OCI-M2 (cell line): Measurements from ENCODE around the gene DDT.
"Not testable (repeated sequence)": the region's sequence is repeated elsewhere in the genome, so short reads cannot be mapped to it uniquely, and the experiment has no call there.

Source experiments
- DNase-seq: peaks from one replicate; lab custom pipeline; 2025; ENCODE audit not compliant: unreplicated experiment; lab: John Stamatoyannopoulos, UW

DDT gene

DNA sequence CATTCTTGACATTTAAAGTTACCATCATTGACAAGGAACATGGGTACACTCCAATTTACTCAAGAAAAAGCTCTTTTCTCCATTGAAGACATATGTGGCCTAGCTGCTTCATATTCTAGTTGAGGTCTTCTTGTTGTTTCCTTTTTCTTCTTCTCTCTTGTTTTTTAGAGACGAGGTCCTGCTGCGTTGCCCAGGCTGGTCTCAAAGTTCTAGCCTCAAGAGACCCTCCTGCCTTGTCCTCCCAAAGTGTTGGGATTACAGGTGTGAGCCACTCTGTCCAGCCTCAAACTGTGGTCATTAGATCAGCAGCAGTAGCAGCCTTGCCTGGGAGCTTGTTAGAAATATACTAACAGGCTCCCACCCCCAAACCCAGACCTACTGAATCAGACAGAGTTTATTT lies 18.8 kb upstream of the DDT start:
- DNase-seq, result not testable (repeated sequence)

DNA sequence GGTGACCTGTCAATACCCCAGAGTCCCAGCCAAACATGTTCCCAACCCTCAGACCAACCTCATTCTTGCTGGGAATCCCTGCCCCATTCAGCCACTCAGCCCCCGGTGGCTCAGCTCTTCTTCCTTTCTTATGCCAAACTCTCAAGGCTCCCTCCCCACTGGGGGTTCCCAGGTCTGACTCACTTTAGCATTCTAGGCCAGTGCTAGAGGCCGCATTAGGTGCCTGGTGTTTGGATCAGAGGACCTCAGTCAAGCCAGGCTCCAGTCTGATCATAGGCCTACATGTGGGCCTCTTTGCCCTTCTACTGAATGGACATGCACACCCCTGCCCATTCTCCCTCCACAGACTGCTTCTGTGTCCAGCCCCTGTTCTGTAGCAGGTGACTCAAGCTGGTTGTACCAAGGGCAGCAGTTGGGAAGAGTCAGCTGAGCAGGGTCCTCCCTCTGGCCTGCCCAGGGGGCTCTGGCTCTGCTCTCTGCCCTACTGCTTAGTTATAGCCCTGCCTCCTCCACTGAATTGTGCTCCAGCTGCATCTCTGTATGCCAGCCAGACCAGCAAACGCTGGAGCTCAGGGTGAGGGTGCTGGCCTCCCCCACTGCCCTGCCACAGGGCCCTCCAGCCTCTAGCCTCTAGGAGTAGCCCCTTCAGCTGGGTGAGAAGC lies 15.5 kb upstream of the DDT start:
- DNase-seq, result not testable (repeated sequence)

DNA sequence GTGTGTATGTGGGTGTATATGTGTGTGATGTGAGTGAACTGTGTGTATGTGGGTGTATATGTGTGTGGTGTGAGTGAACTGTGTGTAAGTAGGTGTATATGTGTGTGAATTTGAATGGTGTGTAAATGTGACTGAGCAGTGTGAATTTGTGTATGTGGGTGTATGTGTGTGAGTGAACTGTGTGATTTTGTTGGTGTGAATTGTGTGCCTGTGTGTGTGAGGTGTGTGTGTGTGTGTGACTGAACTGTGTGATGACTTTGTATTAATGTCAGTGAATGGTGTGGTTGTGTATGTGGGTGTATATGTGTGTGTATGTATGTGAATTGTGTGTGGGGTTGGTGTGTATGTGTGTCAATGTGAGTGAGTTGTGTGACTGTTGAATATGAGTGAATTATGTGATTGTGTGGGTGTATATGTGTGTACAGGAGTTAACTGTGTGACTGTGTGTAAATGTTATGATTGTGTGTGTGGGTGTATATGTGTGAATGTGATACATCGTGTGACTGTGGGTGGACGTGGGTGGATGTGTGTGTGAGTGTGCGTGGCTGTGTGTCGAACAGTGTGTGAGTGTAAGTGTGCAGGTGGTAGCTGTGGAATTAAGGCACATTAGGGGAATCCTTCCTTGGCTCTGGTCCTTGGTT lies 12.4 kb upstream of the DDT start:
- not testable (repeated sequence) for DNase-seq

DNA sequence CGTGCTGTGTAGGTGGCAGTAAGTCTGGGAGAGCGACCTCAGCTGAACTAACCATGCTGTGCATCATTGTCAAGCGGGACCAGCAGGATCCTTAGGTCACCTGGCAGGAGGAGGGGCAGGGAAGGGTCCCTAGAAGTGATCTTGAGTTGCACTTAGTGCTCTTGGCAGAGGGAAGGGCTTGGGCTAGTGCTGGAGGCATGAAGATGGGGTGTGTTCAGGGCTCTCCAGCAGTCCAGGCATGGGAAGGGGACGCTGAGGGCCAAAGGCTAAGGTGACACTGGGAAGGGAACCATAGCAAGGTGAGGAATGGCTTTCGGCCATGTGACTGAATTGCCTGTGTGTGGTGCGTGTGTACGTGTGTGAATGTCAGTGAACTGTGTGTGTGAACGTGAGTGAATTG lies 11.8 kb upstream of the DDT start:
- DNase-seq, result not testable (repeated sequence)

DNA sequence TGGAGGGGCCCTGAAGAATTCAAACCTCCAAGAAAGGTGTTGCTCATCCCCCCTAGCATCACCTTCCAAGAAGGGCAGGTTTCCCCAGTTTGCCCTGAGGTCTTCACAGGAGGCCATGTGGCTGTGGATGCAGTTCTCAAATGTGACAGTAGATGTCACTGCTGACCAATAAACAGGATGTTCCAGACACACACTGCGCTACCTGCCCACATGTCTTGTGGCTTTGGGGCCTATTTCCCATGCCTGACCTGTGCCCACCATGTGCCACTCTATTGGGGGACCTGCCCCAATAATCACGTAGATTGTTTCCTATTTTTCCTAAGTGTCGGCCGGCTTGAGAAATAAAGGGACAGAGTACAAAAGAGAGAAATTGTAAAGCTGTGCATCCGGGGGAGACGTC lies 10.2 kb upstream of the DDT start:
- no peak for DNase-seq

DNA sequence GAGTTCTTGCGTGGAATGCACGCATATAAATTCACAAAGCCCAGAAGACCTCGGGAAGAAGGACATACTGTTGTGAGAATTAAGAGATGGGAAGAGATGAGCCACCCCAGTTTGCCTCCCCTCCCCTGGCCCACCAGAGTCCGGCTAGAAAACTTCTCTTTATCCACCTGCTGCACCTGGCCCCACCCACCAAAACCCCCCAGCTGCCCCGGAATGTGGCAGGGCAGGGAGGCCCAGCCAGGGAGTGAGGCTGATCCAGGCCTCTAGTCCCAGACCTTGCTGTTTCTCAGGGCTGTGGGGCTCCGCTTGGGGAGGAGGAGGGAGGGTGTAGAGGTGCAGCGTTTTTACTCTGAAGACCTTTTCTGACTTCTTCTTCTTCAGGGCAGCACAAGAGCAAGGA lies 6.3 kb upstream of the DDT start:
- DNase-seq, result not testable (repeated sequence)

DNA sequence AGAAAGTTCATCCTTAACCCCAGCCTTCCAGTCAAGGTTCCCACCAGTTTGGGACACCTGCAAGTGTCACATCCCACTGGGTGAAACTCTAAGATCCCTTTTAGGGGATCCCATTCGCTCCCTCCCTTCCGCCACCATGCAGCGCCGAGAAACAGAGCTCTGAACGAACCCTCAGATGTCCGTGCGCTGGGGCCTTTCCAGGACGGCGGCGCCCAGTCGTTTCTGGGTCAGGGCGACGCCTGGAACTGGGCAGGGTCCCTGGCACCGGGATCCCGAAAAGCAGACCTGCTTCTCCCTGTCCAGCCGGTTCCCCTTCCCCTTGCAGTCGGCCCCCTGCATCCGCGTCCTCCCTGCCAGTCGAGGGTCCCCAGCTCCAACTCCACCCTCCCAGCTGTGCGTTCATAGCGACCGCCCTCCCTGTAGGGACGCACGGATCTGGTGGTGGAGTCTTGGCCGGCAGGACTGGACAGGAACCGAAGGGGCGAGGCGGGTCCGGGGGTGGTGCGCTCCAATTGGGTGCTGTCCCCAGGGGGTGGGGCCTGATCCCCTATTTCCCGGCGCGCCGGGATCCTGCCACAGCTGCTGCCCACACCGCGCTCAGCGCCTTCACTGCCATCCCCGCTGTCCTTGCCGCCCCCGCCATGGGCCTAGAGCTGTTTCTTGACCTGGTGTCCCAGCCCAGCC lies 5.5 kb upstream of the DDT start, which contains the start of gene GSTT2:
TSS of gene GSTT2 (plus strand) at position 578 of the 684 bp plus-strand sequence.
- DNase-seq, result not testable (repeated sequence)

DNA sequence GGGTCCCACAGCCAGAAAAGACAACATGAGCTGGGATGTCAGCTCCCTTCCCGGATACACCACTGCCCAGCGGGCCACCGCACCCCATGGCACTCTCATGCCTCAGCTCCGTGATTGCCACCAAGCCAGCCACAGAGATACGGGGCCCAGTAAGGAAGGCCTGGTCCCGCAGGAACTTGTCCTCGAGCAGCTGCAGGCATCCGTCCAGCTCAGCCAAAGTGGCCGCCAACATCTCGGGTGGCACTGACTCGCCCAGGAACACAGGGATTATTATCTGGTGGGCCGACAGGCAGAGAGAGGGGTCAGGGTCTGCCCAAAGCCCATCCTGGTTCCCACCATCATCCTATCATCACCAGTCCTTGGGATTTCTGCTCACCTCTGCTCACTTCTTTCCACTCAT lies 3.1 kb upstream of the DDT start:
- DNase-seq, result not testable (repeated sequence)

DNA sequence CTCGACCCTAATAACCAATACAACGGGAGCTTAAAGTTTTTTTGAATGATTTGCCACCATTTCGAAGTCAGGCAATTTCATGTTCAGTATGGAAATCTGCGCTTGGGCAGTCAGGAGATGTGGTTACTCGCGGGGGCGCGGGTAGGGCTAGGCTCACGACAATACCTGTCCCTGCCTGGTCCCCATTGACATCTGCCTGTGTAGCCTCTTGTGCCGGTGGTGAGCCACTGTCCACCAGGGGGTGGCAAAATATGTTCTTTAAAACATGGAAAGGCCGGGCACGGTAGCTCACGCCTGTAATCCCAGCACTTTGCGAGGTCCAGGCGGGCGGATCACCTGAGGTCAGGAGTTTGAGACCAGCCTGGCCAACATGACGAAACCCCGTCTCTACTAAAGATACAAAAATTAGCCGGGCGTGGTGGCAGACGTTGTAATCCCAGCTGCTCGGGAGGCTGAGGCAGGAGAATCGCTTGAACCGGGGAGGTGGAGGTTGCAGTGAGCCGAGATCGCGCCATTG lies 653 bp upstream of the DDT start:
- not testable (repeated sequence) for DNase-seq

DNA sequence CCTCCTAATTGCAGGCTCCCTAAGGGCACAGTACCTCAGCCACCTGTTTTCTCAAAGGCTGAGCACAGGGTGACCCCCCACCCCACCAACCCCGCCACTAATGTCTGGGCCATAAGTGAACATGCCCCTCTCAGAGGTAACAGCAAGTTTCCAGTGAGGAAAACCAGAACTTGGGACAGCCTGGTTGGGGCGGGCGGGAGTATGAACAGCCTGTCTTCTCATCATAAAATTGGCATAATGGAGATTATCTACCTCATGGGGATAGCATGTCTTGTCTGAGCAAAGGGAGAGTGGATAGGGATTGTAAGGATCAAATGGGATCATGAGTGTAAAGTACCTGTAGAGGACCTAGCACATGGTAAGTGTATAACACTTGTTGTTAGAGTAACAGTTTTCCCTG lies 2.3 kb downstream of the DDT start:
- not testable (repeated sequence) for DNase-seq

DNA sequence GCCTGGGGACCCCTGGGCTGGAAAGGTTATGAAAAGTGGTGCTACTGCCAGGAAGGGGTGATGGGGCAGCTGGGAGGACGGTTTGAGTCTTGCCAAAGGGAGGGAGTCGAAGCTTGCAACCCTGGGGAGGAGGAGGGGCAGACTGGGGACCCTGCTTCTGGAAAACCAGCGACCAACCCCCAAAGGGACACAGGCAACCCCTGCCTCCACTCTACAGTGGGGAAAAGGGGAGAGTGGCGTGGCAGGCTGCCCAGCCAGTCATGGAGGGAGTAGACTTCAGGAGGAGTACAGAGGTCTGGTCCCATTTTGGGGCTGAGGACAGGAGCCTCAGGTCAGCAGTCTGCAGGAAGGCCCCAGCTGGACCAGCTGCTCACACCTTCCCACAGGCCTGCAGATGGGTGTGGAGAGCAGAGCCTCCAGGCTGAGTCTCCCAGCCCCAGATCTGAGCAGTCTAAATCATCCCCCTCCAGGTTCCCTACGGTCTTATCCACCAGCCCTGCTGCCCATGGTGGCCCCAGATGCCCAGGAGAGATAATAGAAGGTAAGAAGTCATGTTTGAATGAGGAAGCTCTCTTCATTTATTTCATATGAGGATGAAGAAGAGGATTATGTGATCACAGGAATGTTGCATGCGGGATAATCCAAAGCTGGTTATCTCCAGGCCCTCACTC lies 3.3 kb downstream of the DDT start:
- no peak for DNase-seq

DNA sequence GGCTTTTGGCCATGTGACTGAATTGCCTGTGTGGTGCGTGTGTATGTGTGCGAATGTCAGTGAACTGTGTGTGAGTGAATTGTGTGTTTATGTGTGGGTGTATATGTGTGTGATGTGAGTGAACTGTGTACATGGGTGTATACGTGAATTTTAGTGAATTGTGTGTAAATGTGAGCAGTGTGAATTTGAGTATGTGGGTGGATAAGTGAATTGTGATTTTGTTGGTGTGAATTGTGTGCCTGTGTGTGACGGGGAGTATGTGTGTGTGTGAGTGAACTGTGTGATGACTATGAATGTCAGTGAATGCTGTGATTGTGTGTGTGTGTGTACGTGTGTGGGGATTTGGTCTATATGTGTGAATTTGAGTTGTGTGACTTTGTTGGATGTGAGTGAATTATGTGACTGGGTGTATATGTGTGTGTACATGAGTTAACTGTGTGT lies 4.0 kb downstream of the DDT start:
- no peak for DNase-seq

DNA sequence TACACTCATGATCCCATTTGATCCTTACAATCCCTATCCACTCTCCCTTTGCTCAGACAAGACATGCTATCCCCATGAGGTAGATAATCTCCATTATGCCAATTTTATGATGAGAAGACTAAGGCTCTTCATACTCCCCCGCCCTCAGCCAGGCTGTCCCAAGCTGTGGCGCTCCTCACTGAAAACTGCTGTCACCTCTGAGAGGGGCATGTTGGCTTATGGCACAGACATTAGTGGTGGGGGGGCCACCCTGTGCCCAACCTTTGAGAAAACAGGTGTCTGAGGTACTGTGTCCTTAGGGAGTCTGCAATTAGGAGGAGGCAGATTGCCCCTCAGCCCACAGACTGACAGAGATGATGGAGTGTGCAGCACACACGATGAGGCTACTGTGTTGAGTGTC lies 5.2 kb downstream of the DDT start:
- no peak for DNase-seq

DNA sequence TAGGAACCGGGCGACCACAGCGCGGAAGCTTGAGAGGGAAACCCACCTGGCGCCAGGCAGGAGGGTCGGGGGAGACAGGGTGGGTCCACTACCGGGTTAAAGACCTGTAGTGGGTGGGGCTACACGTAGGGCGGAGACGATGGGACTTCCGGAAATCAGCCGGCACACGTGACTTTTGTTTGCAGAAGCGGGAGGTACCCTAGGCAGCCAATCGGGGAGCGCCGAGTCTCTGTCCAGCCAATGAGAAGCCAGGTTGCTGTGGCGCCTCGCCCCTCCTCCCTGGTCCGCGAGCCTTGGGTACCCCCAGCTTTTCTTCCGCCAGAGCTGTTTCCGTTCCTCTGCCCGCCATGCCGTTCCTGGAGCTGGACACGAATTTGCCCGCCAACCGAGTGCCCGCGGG lies 7.7 kb downstream of the DDT start, which contains the start of gene DDTL:
TSS of gene DDTL (plus strand) at position 321 of the 400 bp plus-strand sequence. CDS start at position 348, 27 bp downstream.
- not testable (repeated sequence) for DNase-seq

DNA sequence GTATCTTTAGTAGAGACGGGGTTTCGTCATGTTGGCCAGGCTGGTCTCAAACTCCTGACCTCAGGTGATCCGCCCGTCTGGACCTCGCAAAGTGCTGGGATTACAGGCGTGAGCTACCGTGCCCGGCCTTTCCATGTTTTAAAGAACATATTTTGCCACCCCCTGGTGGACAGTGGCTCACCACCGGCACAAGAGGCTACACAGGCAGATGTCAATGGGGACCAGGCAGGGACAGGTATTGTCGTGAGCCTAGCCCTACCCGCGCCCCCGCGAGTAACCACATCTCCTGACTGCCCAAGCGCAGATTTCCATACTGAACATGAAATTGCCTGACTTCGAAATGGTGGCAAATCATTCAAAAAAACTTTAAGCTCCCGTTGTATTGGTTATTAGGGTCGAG lies 8.1 kb downstream of the DDT start:
- DNase-seq, result not testable (repeated sequence)

DNA sequence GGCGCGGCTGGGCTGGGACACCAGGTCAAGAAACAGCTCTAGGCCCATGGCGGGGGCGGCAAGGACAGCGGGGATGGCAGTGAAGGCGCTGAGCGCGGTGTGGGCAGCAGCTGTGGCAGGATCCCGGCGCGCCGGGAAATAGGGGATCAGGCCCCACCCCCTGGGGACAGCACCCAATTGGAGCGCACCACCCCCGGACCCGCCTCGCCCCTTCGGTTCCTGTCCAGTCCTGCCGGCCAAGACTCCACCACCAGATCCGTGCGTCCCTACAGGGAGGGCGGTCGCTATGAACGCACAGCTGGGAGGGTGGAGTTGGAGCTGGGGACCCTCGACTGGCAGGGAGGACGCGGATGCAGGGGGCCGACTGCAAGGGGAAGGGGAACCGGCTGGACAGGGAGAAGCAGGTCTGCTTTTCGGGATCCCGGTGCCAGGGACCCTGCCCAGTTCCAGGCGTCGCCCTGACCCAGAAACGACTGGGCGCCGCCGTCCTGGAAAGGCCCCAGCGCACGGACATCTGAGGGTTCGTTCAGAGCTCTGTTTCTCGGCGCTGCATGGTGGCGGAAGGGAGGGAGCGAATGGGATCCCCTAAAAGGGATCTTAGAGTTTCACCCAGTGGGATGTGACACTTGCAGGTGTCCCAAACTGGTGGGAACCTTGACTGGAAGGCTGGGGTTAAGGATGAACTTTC lies 13.0 kb downstream of the DDT start, which contains the start of gene GSTT2B:
TSS of gene GSTT2B (minus strand) at position 112 of the 688 bp plus-strand sequence. CDS start at position 48, 64 bp downstream.
- DNase-seq, result not testable (repeated sequence)

DNA sequence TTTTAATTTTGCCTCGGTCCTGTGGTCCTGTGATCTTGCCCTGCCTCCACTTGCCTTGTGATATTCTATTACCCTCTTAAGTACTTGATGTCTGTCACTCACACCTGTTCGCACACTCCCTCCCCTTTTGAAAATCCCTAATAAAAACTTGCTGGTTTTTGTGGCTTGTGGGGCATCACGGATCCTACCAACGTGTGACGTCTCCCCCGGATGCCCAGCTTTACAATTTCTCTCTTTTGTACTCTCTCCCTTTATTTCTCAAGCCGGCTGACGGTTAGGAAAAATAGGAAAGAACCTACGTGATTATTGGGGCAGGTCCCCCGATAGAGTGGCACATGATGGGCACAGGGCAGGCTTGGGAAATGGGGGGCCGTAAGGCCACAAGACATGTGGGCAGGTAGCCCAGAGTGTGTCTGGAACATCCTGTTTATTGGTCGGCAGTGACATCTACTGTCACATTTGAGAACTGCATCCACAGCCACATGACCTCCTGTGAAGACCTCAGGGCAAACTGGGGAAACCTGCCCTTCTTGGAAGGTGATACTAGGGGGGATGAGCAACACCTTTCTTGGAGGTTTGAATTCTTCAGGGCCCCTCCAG lies 17.8 kb downstream of the DDT start:
- DNase-seq, result peak; percentile 10

DNA sequence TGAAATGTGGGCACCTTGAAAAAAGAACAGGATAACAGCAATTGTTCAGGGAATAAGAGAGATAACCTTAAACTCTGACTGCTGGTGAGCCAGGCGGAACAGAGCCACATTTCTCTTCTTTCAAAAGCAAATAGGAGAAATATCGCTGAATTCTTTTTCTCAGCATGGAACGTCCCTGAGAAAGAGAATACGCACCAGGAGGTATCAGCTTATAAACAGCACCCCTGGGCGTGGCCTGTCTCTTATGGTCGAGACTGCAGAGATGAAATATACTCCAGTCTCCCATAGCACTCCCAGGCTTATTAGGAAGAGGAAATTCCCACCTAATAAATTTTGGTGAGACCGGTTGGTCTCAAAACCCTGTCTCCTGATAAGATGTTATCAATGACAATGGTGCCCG lies 18.4 kb downstream of the DDT start:
- not testable (repeated sequence) for DNase-seq

DNA sequence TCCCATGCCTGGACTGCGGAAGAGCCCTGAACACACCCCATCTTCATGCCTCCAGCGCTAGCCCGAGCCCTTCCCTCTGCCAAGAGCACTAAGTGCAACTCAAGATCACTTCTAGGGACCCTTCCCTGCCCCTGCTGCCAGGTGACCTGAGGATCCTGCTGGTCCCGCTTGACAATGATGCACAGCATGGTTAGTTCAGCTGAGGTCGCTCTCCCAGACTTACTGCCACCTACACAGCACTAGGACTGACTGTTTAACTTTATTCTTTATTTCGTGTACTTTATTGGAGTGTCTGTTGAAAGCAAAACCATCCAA lies 19.3 kb downstream of the DDT start:
- DNase-seq, result not testable (repeated sequence)
